22Rv1 (cell line): ENCODE data around the gene CBLIF.

Experiments
- CTCF ChIP-seq: fragments of 450-650 bp; IDR thresholded peaks from 2 replicates; pipeline ENCODE4 v1.5.1; 2017; ENCODE audit warnings: mild to moderate bottlenecking
- ZFX ChIP-seq: fragments of 450-650 bp; IDR thresholded peaks from 2 replicates; pipeline ENCODE4 v1.6.1; 2017; ENCODE audit warnings: antibody characterized with exemption, borderline replicate concordance

- TF ChIP-seq CTCF (no peak), ZFX (no peak)
Measured at GRCh38 chr11:59883597-59883996, 38.3 kb upstream of the CBLIF start.
